GM10248 (cell line): ENCODE measurements around the gene RGS7.

Experiments
- CTCF ChIA-PET: fragments of 300-600 bp; sonication (Branson Sonifier 250); formaldehyde crosslinking; extraction: SDS; loops from one replicate; lab custom pipeline; 2021; ENCODE audit warnings: antibody characterized with exemption; lab: Yijun Ruan, JAX
- POLR2A ChIA-PET: fragments of 350-650 bp; sonication (Branson Sonifier 250); formaldehyde crosslinking; extraction: SDS; loops from one replicate; lab custom pipeline; 2020; ENCODE audit warnings: antibody characterized with exemption; lab: Yijun Ruan, JAX
- DNase-seq: peaks from one replicate; pipeline ENCODE4 v3.0.0; 2012; ENCODE audit errors: extremely low spot score
- CTCF ChIP-seq: IDR thresholded peaks from 2 replicates; pipeline ENCODE4 v1.5.1; 2012; ENCODE audit warnings: mild to moderate bottlenecking, low read depth; ENCODE audit errors: extremely low read depth, missing control alignments, control extremely low read depth

Gene RGS7

GRCh38 chr1:241356519-241357365 is at the start of gene RGS7:
TSS of gene RGS7 (minus strand) at chr1:241357205.
- DNase-seq, result peak; percentile 40
- ChIA-PET CTCF (no interaction called here), POLR2A (no interaction called here)
- no peak for TF ChIP-seq CTCF

GRCh38 chr1:241406421-241406820 is 49.4 kb upstream of the RGS7 start:
- CTCF ChIA-PET, result no interaction called here
- no peak for DNase-seq
- TF ChIP-seq CTCF, result no peak

GRCh38 chr1:241401156-241401555 is 44.2 kb upstream of the RGS7 start:
- ChIA-PET POLR2A (no interaction called here), CTCF (no interaction called here)
- DNase-seq, result no peak
- no peak for TF ChIP-seq CTCF

More at GRCh38 chr1:241406421-241406820, 49.4 kb upstream of the RGS7 start:
- POLR2A ChIA-PET, result no interaction called here

- DNase-seq, result no peak
- ChIA-PET POLR2A (no interaction called here), CTCF (interaction anchor here (1.3 to 2.1 kb wide), 3 partner anchors 13 to 17 kb away, joined by 4 to 5 read pairs (median 4); no protein-coding TSS in a partner anchor)
- no peak for TF ChIP-seq CTCF
Observed at GRCh38 chr1:241396747-241397681, 40.0 kb upstream of the RGS7 start.

GRCh38 chr1:241391926-241392710 is 35.1 kb upstream of the RGS7 start:
- ChIA-PET POLR2A (no interaction called here), CTCF (interaction anchor here (1.0 to 2.7 kb wide), 3 partner anchors 12 to 18 kb away, joined by 4 to 5 read pairs (median 4); no protein-coding TSS in a partner anchor)
- no peak for DNase-seq
- TF ChIP-seq CTCF, result no peak
